ENCODE results near the gene GBF1.
"Not testable (repeated sequence)": the region's sequence is repeated elsewhere in the genome, so short reads cannot be mapped to it uniquely, and the experiment has no call there.

The GBF1 gene

DNA sequence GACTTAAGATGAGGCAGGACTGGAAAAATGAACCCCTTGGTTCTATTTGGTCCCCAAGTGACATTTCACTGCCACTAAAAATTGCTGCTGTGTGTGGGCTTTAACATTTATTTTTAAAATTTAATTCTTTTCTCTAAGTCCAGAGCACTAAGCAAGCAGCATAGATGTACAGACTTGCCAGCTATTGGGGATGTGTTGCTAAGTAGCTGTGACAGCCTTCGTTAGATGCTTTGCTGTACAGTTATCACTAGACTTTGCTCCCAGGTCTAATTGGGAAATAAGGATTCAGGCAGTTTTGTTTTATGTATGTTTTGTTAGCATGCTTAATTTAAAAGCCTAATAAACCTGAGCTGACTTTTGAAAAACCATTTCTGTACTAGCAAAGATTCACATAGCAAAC is 51.8 kb downstream of the GBF1 start:
- no peak for TF ChIP-seq CTCF (IDR thresholded peaks at IDR 0.05; ENCODE audit: extremely low read depth, insufficient read depth, missing control alignments)
- no peak for DNase-seq (ENCODE audit: low spot score)
- in situ Hi-C loops (cut with MboI; ENCODE audit: low pct_unique_long_range_greater_than_20kb, low sequenced_read_pairs, unreplicated experiment) = no loop called here

- in situ Hi-C loops (cut with MboI; ENCODE audit: low pct_unique_long_range_greater_than_20kb, low sequenced_read_pairs, unreplicated experiment) = no loop called here
- DNase-seq (ENCODE audit: low spot score) = no peak
- TF ChIP-seq CTCF (IDR thresholded peaks at IDR 0.05; ENCODE audit: extremely low read depth, insufficient read depth, missing control alignments) = no peak
Observed at GRCh38 chr10:102298899-102299298, 53.6 kb downstream of the GBF1 start.

- in situ Hi-C loops (cut with MboI; ENCODE audit: low pct_unique_long_range_greater_than_20kb, low sequenced_read_pairs, unreplicated experiment) = no loop called here
- TF ChIP-seq CTCF (IDR thresholded peaks at IDR 0.05; ENCODE audit: extremely low read depth, insufficient read depth, missing control alignments) = no peak
- no peak for DNase-seq (ENCODE audit: low spot score)
Observed at GRCh38 chr10:102299873-102300272, 54.5 kb downstream of the GBF1 start.

DNA sequence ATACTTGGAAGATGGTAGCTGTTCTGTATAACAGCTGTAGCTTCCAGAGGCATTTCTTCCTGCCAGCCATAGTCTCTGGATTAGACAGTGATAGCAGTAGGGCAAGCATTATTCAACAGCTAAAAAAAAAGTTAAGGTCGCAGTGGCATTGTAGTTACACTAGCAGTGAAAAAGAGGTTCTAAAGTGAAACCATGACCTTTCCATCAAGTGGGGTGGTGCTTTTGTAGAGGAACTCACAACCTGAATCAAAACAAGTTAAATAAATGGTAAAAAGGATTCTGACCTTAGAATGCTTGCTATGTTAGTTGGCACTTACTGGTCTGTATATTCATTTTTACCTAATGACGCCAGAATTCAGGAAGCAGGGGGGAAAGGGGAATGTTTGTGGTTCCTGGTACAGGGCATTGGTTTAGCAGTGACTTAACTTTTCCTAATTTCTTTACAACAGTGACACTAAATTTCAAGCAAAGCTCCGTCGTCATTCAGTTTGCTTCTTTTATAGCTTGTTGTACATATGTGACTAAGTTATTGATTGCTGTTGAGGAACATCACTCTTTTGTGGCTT is 55.0 kb downstream of the GBF1 start:
- no peak for TF ChIP-seq CTCF (IDR thresholded peaks at IDR 0.05; ENCODE audit: extremely low read depth, insufficient read depth, missing control alignments)
- in situ Hi-C loops (cut with MboI; ENCODE audit: low pct_unique_long_range_greater_than_20kb, low sequenced_read_pairs, unreplicated experiment) = no loop called here
- DNase-seq (ENCODE audit: low spot score) = peak; percentile 32

DNA sequence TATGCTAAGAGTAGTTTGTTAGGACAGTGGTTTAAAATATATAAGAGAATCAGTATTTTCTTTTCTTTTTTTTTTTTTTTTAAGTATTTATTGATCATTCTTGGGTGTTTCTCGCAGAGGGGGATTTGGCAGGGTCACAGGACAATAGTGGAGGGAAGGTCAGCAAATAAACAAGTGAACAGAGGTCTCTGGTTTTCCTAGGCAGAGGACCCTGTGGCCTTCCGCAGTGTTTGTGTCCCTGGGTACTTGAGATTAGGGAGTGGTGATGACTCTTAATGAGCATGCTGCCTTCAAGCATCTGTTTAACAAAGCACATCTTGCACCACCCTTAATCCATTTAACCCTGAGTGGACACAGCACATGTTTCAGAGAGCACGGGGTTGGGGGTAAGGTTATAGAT is 55.6 kb downstream of the GBF1 start:
- DNase-seq (ENCODE audit: low spot score); in situ Hi-C loops (cut with MboI; ENCODE audit: low pct_unique_long_range_greater_than_20kb, low sequenced_read_pairs, unreplicated experiment): not testable (repeated sequence)

GRCh38 chr10:102301332-102301731 is 56.0 kb downstream of the GBF1 start:
- in situ Hi-C loops (cut with MboI; ENCODE audit: low pct_unique_long_range_greater_than_20kb, low sequenced_read_pairs, unreplicated experiment); DNase-seq (ENCODE audit: low spot score): not testable (repeated sequence)

GRCh38 chr10:102302611-102303010 is 57.3 kb downstream of the GBF1 start:
- in situ Hi-C loops (cut with MboI; ENCODE audit: low pct_unique_long_range_greater_than_20kb, low sequenced_read_pairs, unreplicated experiment) = no loop called here
- no peak for DNase-seq (ENCODE audit: low spot score)
- no peak for TF ChIP-seq CTCF (IDR thresholded peaks at IDR 0.05; ENCODE audit: extremely low read depth, insufficient read depth, missing control alignments)

DNA sequence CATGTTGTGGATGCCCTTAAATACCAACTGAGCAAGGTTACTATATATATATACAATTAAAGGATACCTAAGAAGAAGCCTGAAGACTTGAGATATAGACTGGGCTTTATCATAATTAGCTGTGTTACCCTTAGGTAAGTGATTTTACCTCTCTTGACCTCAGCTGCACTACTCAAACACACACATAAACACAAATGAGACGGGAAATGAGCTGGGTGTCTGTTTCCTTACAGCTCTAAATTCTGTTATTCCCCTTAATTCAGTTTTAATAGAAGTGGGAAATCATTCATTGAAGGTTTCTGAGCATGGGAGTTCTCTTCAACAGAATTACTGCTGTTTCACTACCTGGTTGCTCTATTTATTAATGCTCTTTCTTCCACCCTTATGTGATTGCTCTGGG is 60.7 kb downstream of the GBF1 start:
- in situ Hi-C loops (cut with MboI; ENCODE audit: low pct_unique_long_range_greater_than_20kb, low sequenced_read_pairs, unreplicated experiment) = no loop called here
- no peak for DNase-seq (ENCODE audit: low spot score)
- TF ChIP-seq CTCF (IDR thresholded peaks at IDR 0.05; ENCODE audit: extremely low read depth, insufficient read depth, missing control alignments) = no peak

Data from GM13977 (cell line).